ENCODE results near the gene RRAS2. TPM values are rescaled to one million over a fixed set of nuclear protein-coding genes. Genes with fewer than 3 reads are reported as not detected.

Gene RRAS2
- total and polyA plus RNA-seq, 8 donors, result 9.0 to 21.8 (median 14.8) TPM

DNA sequence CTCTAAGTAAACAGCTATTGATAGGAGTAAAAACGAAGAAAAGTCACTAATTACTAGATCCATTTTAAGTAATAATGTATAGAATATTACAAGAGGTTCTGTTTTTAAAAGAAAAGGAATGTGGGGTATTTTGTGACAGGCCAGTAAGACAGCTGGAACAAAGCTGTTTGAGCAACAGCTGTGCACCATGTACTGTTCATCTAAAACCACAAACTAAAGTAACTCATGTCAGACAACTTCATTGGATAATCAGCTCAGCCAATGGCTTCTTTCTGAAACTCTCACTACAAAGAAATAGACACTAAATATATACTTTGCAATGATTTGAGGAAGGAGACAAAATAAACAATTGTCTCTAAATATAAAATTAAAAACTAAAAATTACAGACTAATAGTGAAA is 16.1 kb downstream of the RRAS2 start:
- FAIRE-seq, result no peak

DNA sequence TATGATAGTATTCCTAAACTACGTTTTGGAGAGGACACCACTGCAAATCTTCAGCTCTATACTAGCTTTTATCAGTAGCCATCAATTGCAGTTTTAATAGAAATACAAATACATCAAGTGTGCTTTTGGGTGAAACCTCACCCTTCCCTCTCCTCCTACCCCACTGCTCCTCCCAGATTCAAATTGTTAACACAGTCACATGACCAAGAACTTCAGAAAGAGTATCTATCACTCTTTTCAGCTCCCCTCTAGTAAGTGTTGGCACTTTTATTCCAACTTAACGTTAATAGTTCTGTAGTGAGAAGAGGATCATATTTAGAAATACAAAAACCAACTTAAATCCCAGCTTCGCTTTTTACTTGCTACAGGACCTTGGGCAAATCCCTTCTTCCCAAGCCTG is 17.0 kb downstream of the RRAS2 start:
- Histone ChIP-seq H3K9me3 (no peaks in the 10 kb centered on the region), H3K36me3 (no peaks in the 10 kb centered on the region), H3K27ac (no peak overlapping the region), H3K27me3 (no peaks in the 10 kb centered on the region), H3K4me3 (no peak overlapping the region), H3K4me1 (peaks cover 0 to 5% (median 3%) of the 10 kb centered on the region in 3 donors)
- FAIRE-seq, result no peak
- no peak for DNase-seq
- intact Hi-C loops (cut with DNase I), result no loop called here
- 70 to 75% methylated on average over 3 of the region's 3 CpGs for WGBS, 2 donors
- TF ChIP-seq, protein P1, sequence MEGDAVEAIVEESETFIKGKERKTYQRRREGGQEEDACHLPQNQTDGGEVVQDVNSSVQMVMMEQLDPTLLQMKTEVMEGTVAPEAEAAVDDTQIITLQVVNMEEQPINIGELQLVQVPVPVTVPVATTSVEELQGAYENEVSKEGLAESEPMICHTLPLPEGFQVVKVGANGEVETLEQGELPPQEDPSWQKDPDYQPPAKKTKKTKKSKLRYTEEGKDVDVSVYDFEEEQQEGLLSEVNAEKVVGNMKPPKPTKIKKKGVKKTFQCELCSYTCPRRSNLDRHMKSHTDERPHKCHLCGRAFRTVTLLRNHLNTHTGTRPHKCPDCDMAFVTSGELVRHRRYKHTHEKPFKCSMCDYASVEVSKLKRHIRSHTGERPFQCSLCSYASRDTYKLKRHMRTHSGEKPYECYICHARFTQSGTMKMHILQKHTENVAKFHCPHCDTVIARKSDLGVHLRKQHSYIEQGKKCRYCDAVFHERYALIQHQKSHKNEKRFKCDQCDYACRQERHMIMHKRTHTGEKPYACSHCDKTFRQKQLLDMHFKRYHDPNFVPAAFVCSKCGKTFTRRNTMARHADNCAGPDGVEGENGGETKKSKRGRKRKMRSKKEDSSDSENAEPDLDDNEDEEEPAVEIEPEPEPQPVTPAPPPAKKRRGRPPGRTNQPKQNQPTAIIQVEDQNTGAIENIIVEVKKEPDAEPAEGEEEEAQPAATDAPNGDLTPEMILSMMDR (IDR thresholded peaks at IDR 0.05), result no peak
- ATAC-seq, result no peak

More for the DNA sequence above, 16.1 kb downstream of the RRAS2 start:
- no peak overlapping the region for H3K4me3 ChIP-seq
- ATAC-seq (no peak), DNase-seq (no peak)
- H3K27ac ChIP-seq, result no peak overlapping the region
- TF ChIP-seq, protein P1 (IDR thresholded peaks at IDR 0.05), result no peak
- no peaks in the 10 kb centered on the region for H3K9me3 ChIP-seq
- intact Hi-C loops (cut with DNase I), result no loop called here
- no peaks in the 10 kb centered on the region for H3K36me3 ChIP-seq
- 54 to 65% methylated on average over 1 of the region's 1 CpG for WGBS, 2 donors
- peaks cover 0 to 5% (median 3%) of the 10 kb centered on the region in 3 donors for H3K4me1 ChIP-seq
- no peaks in the 10 kb centered on the region for H3K27me3 ChIP-seq

GRCh38 chr11:14340721-14341120 is 18.3 kb downstream of the RRAS2 start:
- ATAC-seq, result no peak
- H3K36me3 ChIP-seq, result no peaks in the 10 kb centered on the region
- H3K4me3 ChIP-seq, result no peak overlapping the region
- intact Hi-C loops (cut with DNase I), result no loop called here
- FAIRE-seq, result no peak
- DNase-seq, result no peak
- H3K9me3 ChIP-seq, result no peaks in the 10 kb centered on the region
- TF ChIP-seq, protein P1 (IDR thresholded peaks at IDR 0.05), result no peak
- H3K4me1 ChIP-seq, result peaks cover 0 to 2% (median 2%) of the 10 kb centered on the region in 3 donors
- no peaks in the 10 kb centered on the region for H3K27me3 ChIP-seq
- 93% methylated on average over 2 of the region's 2 CpGs for WGBS, 2 donors
- no peak overlapping the region for H3K27ac ChIP-seq

- ATAC-seq, result no peak
- TF ChIP-seq, protein P1 (IDR thresholded peaks at IDR 0.05), result no peak
- H3K4me3 ChIP-seq, result no peak overlapping the region
- no peak for DNase-seq
- no peak overlapping the region for H3K27ac ChIP-seq
- H3K36me3 ChIP-seq, result no peaks in the 10 kb centered on the region
- H3K27me3 ChIP-seq, result no peaks in the 10 kb centered on the region
- no peaks in the 10 kb centered on the region for H3K4me1 ChIP-seq
- peak; percentile 5 for FAIRE-seq
- intact Hi-C loops (cut with DNase I), result no loop called here
- 81 to 92% methylated on average over 1 of the region's 1 CpG for WGBS, 2 donors
- H3K9me3 ChIP-seq, result no peaks in the 10 kb centered on the region
Observed at GRCh38 chr11:14339356-14339755, 19.6 kb downstream of the RRAS2 start.

DNA sequence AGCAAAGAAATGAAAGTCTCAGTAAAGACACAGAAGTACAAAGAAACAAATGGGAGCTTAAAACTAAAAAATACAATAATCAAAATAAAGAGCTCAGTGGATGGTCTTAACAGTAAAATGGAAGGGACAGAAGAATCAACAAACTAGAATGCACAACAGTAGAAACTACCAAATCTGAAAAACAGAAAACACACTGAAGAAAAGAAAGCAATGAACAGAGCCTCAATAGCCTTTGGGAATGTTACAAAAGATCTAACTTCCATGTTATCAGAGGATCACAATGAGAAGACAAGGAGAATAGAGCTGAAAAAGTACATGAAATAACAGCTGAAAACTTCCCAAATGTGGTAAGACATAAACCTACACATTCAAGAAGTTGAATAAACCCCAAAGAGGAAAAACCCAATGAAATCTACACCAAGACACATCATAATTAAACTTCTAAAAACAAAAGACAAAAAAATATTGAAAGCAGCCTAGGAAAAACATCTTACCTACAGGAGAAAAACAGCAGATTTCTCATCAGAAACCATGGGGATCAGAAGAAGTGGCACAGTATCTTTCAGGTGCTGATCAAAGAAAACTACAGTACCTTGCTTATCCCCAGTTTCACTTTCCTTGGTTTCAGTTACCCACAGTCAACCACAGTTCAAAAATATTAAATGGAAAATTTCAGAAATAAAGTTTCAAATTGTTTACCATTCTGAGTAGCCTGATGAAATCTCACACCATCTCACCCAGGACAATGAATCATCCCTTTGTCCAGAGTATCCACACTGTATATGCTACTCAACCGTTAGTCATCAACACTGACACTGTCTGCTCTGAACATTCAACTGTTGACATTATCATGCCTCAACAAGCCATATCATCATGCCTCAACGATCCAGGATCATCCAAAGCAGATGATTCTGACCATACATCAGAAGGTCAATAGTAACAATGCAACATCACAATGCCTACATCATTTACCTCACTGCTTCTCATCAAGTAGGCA is 22.2 kb downstream of the RRAS2 start:
- Histone ChIP-seq H3K4me3 (no peak overlapping the region), H3K9me3 (no peaks in the 10 kb centered on the region), H3K27ac (no peak overlapping the region), H3K4me1 (no peaks in the 10 kb centered on the region), H3K36me3 (no peaks in the 10 kb centered on the region), H3K27me3 (no peaks in the 10 kb centered on the region)
- FAIRE-seq (no peak), DNase-seq (no peak), ATAC-seq (peak in 1 of 4 donors; percentile 43)
- 89 to 90% methylated on average over 2 of the region's 2 CpGs for WGBS, 2 donors
- TF ChIP-seq, protein P1 (IDR thresholded peaks at IDR 0.05), result no peak
- intact Hi-C loops (cut with DNase I), result no loop called here

Measured in pancreas (tissue), 10 donors.